HCT116 (cell line): ENCODE data around the gene WDR31. TPM values are rescaled to one million over a fixed set of nuclear protein-coding genes. Genes with fewer than 3 reads are reported as not detected.

Experiments
- ATAC-seq: fragments of 200-7000 bp; cut with Tn5 transposase; 2 replicates; pipeline ENCODE4 v1.9.1; 2020; ENCODE audit warnings: mild to moderate bottlenecking, moderate library complexity
- BruUV-seq: library from RNA; stranded (reverse); fragments of 400-500 nt; replicated peaks from 2 replicates; lab custom pipeline; 2021; lab: Mats Ljungman, UMichigan
- CTCF ChIA-PET: fragments of 300-600 bp; sonication (Branson Sonifier 250); formaldehyde crosslinking; loops from one replicate; lab custom pipeline; 2021; ENCODE audit warnings: antibody characterized with exemption; lab: Charles Lee
- POLR2A ChIA-PET: fragments of 300-600, 350-600 bp; sonication (Branson Sonifier 250); formaldehyde crosslinking; loops from one replicate; lab custom pipeline; 2021; ENCODE audit warnings: antibody characterized with exemption; lab: Charles Lee
- RAD21 ChIA-PET, 2 experiments: fragments of 300-600 bp; sonication (Branson Sonifier 250); formaldehyde crosslinking; loops; one replicate each; lab custom pipeline; 2023; ENCODE audit warnings: low total read pairs in 2 of 2; ENCODE audit not compliant: uncharacterized antibody in 2 of 2, unreplicated experiment in 2 of 2, low non-redundant PET in 1 of 2; lab: Charles Lee
- DNase-seq: peaks from one replicate; pipeline ENCODE4 v3.0.0-alpha.2; 2010; ENCODE audit warnings: low read depth, low spot score
- H2AFZ ChIP-seq: fragments of 200-600 bp; shearing (Covaris generic), sonication (generic); 2 replicates; pipeline ENCODE4 v1.6.1; 2017; ENCODE audit warnings: low read depth, mixed run types, mixed read lengths, antibody characterized with exemption, low read length; ENCODE audit not compliant: poor library complexity, severe bottlenecking
- H3K27ac ChIP-seq: 2 replicates; pipeline ENCODE4 v1.5.1; 2012; ENCODE audit warnings: low read depth, low read length
- H3K27me3 ChIP-seq: fragments of 200-600 bp; sonication (generic); 2 replicates; pipeline ENCODE4 v1.6.1; 2016; ENCODE audit warnings: mixed run types, low read length, mixed read lengths; ENCODE audit not compliant: insufficient read depth
- H3K36me3 ChIP-seq, 2 experiments: fragments of 200-500 bp in 1 of 2; fragments of 200-600 bp in 1 of 2; sonication (Bioruptor generic) in 1 of 2; sonication (generic) in 1 of 2; 2 replicates each; pipeline versions ENCODE4 v1.5.1 to v1.6.1; 2014 to 2016; ENCODE audit warnings: low read length in 2 of 2, inconsistent platforms in 1 of 2, mixed read lengths in 1 of 2, mixed run types in 1 of 2; ENCODE audit not compliant: insufficient read depth in 2 of 2, control insufficient read depth in 1 of 2
- H3K4me1 ChIP-seq, 2 experiments: fragments of 200-600 bp in 1 of 2; sonication (generic) in 1 of 2; 2 replicates each; pipeline versions ENCODE4 v1.5.1 to v1.6.1; 2012 to 2017; ENCODE audit warnings: low read length in 2 of 2, inconsistent platforms in 1 of 2, mild to moderate bottlenecking in 1 of 2, mixed read lengths in 1 of 2, mixed run types in 1 of 2, moderate library complexity in 1 of 2; ENCODE audit not compliant: insufficient read depth in 2 of 2, control insufficient read depth in 1 of 2
- H3K4me2 ChIP-seq: fragments of 200-600 bp; sonication (generic); 2 replicates; pipeline ENCODE4 v1.6.1; 2017; ENCODE audit warnings: mixed run types, low read length, mixed read lengths
- H3K4me3 ChIP-seq, 2 experiments: fragments of 200-600 bp in 1 of 2; sonication (generic) in 1 of 2; replicated peaks in 1 of 2; 2 replicates each; pipeline ENCODE4 v1.5.1; 2011 to 2016; ENCODE audit warnings: low read length in 2 of 2, control low read depth in 1 of 2, low read depth in 1 of 2, mild to moderate bottlenecking in 1 of 2, mixed read lengths in 1 of 2, mixed run types in 1 of 2
- H3K79me2 ChIP-seq: fragments of 200-600 bp; sonication (generic); 2 replicates; pipeline ENCODE4 v1.6.1; 2017; ENCODE audit warnings: mild to moderate bottlenecking, mixed run types, low read length, moderate library complexity, mixed read lengths; ENCODE audit not compliant: insufficient read depth
- H3K9ac ChIP-seq: fragments of 200-600 bp; sonication (generic); 2 replicates; pipeline ENCODE4 v1.6.1; 2016; ENCODE audit warnings: low read length, mixed read lengths
- H3K9me2 ChIP-seq: fragments of 200-600 bp; sonication (generic), shearing (Covaris generic); 2 replicates; pipeline ENCODE4 v1.6.1; 2017; ENCODE audit warnings: mixed run types, mild to moderate bottlenecking, moderate library complexity; ENCODE audit not compliant: insufficient read depth
- H3K9me3 ChIP-seq, 2 experiments: fragments of 200-500 bp in 1 of 2; fragments of 200-600 bp in 1 of 2; sonication (Bioruptor generic) in 1 of 2; sonication (generic) in 1 of 2; 2 replicates each; pipeline ENCODE4 v1.6.1; 2014 to 2017; ENCODE audit warnings: low read length in 2 of 2, mixed read lengths in 2 of 2, inconsistent platforms in 1 of 2, low read depth in 1 of 2, mild to moderate bottlenecking in 1 of 2, mixed run types in 1 of 2, moderate library complexity in 1 of 2; ENCODE audit not compliant: control insufficient read depth in 1 of 2, insufficient read depth in 1 of 2
- H4K20me1 ChIP-seq: fragments of 200-600 bp; sonication (generic), shearing (Covaris generic); 2 replicates; pipeline ENCODE4 v1.6.1; 2017; ENCODE audit warnings: mixed run types, mild to moderate bottlenecking, moderate library complexity; ENCODE audit not compliant: insufficient read depth
- CTCF ChIP-seq, 3 experiments: fragments of 200-600 bp in 1 of 3; sonication (generic) in 1 of 3; IDR thresholded peaks in 2 of 3; conservative IDR thresholded peaks in 1 of 3; 2 replicates each; pipeline ENCODE4 v1.5.1; 2012 to 2017; ENCODE audit warnings: low read depth in 2 of 3, low read length in 2 of 3, antibody characterized with exemption in 1 of 3, borderline replicate concordance in 1 of 3, control low read depth in 1 of 3, mild to moderate bottlenecking in 1 of 3, mixed read lengths in 1 of 3, mixed run types in 1 of 3, moderate library complexity in 1 of 3; ENCODE audit not compliant: insufficient read depth in 1 of 3
- FOSL1 ChIP-seq: IDR thresholded peaks from 2 replicates; pipeline ENCODE4 v1.6.1; 2012; ENCODE audit warnings: low read depth
- POLR2A ChIP-seq: IDR thresholded peaks from 2 replicates; pipeline ENCODE4 v1.7.0; 2011; ENCODE audit warnings: borderline replicate concordance; ENCODE audit not compliant: insufficient read depth, insufficient read length; ENCODE audit errors: extremely low read depth
- RAD21 ChIP-seq: IDR thresholded peaks from 2 replicates; pipeline ENCODE4 v1.6.1; 2012; ENCODE audit warnings: low read depth, mild to moderate bottlenecking
- REST ChIP-seq: IDR thresholded peaks from 2 replicates; pipeline ENCODE4 v1.6.1; 2012; ENCODE audit warnings: low read depth
- SIN3A ChIP-seq: IDR thresholded peaks from 2 replicates; pipeline ENCODE4 v1.6.1; 2012; ENCODE audit warnings: low read depth
- YY1 ChIP-seq: IDR thresholded peaks from 2 replicates; pipeline ENCODE4 v1.6.1; 2011; ENCODE audit warnings: low read length, low read depth, moderate library complexity, mild to moderate bottlenecking; ENCODE audit not compliant: insufficient replicate concordance; ENCODE audit errors: extremely low read depth
- ZFX ChIP-seq: fragments of 450-650 bp; IDR thresholded peaks from 2 replicates; pipeline ENCODE4 v1.6.1; 2017
- ZNF274 ChIP-seq: fragments of 200-500 bp; sonication (Bioruptor generic); IDR thresholded peaks from 2 replicates; pipeline ENCODE4 v1.6.1; 2014; ENCODE audit warnings: mild to moderate bottlenecking, low read depth, low read length, inconsistent platforms
- intact Hi-C: fragments of 100-400 bp; cut with micrococcal nuclease; formaldehyde crosslinking; loops from 2 replicates; pipeline ENCODE4 v1.10.0; 2022
- total RNA-seq: library from RNA; stranded (reverse); gene quantifications from one replicate; pipeline ENCODE4 v1.2.1, GENCODE V29; 2021; ENCODE audit not compliant: unreplicated experiment
- TF ChIP-seq, protein P1 (sequence below): IDR thresholded peaks from 2 replicates; pipeline ENCODE4 v1.6.1; 2011; ENCODE audit warnings: mild to moderate bottlenecking, low read length, moderate library complexity; ENCODE audit not compliant: insufficient replicate concordance; ENCODE audit errors: extremely low read depth

The WDR31 gene
- total RNA-seq, 1 experiment from 2014 or later: 5.9 TPM

DNA sequence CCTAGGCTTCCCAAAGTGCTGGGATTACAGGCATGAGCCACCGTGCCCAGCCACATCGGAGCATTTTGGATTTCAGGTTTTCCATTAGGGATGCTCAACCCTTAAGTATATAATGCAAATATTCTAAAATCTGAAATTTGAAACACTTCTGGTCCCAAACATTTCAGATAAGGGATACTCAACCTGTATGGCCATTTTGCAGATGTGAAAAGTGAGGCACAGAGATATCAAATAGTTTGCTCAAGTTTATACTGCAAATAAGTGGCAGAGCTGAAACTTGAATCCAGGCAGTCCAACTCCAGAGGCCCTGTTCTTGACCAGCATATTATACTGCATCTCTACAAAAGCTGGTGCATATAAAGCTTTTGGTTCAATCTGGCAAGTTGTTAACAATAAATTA, 2.4 kb downstream of the WDR31 start:
- no peak overlapping the region for H2AFZ ChIP-seq
- BruUV-seq: no TSS peak
- no peaks in the 10 kb centered on the region for H3K27me3 ChIP-seq
- H3K36me3 ChIP-seq: no peaks in the 10 kb centered on the region
- POLR2A ChIA-PET: no interaction called here
- ATAC-seq (no peak), DNase-seq (no peak)
- TF ChIP-seq RAD21 (no peak), YY1 (no peak), FOSL1 (no peak), ZNF274 (no peak), CTCF (IDR thresholded peaks at IDR 0.05 in 2 of 3, conservative IDR thresholded peaks at IDR 0.05 in 1 of 3; ENCODE audit: borderline replicate concordance in 1 of 3, insufficient read depth in 1 of 3, low read depth in 2 of 3, low read length in 2 of 3) (no peak), ZFX (no peak), POLR2A (no peak), SIN3A (no peak), REST (no peak)
- TF ChIP-seq, protein P1, sequence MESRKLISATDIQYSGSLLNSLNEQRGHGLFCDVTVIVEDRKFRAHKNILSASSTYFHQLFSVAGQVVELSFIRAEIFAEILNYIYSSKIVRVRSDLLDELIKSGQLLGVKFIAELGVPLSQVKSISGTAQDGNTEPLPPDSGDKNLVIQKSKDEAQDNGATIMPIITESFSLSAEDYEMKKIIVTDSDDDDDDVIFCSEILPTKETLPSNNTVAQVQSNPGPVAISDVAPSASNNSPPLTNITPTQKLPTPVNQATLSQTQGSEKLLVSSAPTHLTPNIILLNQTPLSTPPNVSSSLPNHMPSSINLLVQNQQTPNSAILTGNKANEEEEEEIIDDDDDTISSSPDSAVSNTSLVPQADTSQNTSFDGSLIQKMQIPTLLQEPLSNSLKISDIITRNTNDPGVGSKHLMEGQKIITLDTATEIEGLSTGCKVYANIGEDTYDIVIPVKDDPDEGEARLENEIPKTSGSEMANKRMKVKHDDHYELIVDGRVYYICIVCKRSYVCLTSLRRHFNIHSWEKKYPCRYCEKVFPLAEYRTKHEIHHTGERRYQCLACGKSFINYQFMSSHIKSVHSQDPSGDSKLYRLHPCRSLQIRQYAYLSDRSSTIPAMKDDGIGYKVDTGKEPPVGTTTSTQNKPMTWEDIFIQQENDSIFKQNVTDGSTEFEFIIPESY: no peak
- no peaks in the 10 kb centered on the region for H3K9me2 ChIP-seq
- intact Hi-C loops: no loop called here
- no peaks in the 10 kb centered on the region for H4K20me1 ChIP-seq
- H3K4me2 ChIP-seq: no peak overlapping the region
- CTCF ChIA-PET: no interaction called here
- RAD21 ChIA-PET: no interaction called here
- H3K4me3 ChIP-seq: no peak overlapping the region
- no peaks in the 10 kb centered on the region for H3K79me2 ChIP-seq
- no peak overlapping the region for H3K27ac ChIP-seq
- peaks cover 14 to 28% of the 10 kb centered on the region in 2 experiments for H3K4me1 ChIP-seq
- H3K9me3 ChIP-seq: no peaks in the 10 kb centered on the region
- no peak overlapping the region for H3K9ac ChIP-seq
